ENCODE data around the gene SPSB4. TPM values are rescaled to one million over a fixed set of nuclear protein-coding genes. Genes with fewer than 3 reads are reported as not detected.

The SPSB4 gene
- total and polyA plus RNA-seq, 7 donors, result 0.10 to 1.4 (median 0.44) TPM; not detected in 1

DNA sequence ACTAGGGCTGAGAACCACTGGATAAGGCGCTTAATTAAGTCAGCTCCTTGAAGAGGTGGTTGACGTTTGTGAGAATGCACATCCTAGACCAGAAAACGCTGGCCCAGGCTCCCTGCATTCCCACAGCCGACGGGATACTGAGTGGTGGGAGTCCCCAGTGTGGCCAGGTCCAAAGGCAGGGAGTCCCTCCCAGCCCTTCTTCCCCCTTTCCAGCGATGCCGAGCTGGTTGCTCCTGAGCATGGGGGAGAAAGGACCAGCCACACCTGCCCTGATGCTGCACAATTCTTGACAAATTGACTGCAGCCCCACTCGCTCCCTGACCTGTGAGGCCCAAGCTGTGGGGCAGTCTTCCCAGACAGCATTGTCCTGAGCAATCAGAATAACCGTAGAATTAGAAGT lies 101.0 kb downstream of the SPSB4 start:
- no peaks in the 10 kb centered on the region for H3K9me3 ChIP-seq
- H3K27ac ChIP-seq, result no peak overlapping the region
- TF ChIP-seq, protein P1, sequence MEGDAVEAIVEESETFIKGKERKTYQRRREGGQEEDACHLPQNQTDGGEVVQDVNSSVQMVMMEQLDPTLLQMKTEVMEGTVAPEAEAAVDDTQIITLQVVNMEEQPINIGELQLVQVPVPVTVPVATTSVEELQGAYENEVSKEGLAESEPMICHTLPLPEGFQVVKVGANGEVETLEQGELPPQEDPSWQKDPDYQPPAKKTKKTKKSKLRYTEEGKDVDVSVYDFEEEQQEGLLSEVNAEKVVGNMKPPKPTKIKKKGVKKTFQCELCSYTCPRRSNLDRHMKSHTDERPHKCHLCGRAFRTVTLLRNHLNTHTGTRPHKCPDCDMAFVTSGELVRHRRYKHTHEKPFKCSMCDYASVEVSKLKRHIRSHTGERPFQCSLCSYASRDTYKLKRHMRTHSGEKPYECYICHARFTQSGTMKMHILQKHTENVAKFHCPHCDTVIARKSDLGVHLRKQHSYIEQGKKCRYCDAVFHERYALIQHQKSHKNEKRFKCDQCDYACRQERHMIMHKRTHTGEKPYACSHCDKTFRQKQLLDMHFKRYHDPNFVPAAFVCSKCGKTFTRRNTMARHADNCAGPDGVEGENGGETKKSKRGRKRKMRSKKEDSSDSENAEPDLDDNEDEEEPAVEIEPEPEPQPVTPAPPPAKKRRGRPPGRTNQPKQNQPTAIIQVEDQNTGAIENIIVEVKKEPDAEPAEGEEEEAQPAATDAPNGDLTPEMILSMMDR (IDR thresholded peaks at IDR 0.05), result no peak
- no peak for TF ChIP-seq POLR2AphosphoS5 (IDR thresholded peaks at IDR 0.05)
- no peak for TF ChIP-seq POLR2A (IDR thresholded peaks at IDR 0.05)
- TF ChIP-seq EP300 (IDR thresholded peaks at IDR 0.05), result no peak
- 87 to 89% methylated on average over 9 of the region's 9 CpGs for WGBS, 2 donors
- peaks cover 0 to 8% (median 2%) of the 10 kb centered on the region in 4 donors for H3K4me1 ChIP-seq
- intact Hi-C loops (cut with DNase I), result no loop called here
- DNase-seq, result no peak
- no peaks in the 10 kb centered on the region for H3K27me3 ChIP-seq
- no peak overlapping the region for H3K4me3 ChIP-seq
- H3K36me3 ChIP-seq, result no peaks in the 10 kb centered on the region

DNA sequence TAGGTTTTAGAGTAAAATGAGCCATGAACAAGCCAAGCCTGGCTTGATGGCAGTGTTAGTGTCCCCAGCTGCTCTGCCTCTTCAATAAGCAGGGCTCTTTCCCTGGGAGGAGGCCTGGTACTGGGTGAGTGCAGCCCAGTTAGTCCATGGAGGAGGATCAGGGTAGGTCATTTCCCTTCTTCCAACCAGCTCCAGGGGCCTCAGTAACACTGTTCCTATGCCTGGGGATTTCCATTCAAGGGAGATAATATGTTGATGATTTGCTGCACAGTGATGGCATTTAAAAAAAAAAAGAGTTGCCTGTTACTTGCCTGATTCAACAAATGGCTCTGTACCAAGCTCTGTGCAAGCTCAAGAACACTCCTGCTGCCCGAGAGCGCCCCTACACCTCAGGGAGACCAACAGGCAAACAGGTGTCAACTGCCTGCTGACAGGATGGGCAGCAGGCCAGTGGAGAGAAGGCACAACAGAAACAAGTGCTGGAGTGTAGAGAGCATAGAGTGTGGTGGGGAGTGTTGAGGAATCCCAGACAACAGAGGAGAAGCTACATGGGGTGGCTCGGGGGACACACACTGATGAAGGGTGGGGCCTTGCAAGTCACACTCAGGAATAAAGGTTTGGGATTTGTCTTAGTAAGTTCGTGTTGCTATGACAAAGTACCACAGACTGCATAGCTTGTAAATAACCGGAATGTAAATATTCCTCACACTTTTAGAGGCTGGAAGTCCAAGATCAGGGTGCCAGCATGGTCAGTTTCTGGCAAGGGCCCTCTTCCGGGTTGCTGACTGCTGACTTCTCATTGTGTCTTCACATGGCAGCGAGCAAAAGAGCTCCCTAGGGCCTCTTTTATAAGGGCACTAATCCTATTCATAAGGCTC lies 101.9 kb downstream of the SPSB4 start:
- DNase-seq, result no peak
- intact Hi-C loops (cut with DNase I), result no loop called here
- Histone ChIP-seq H3K4me1 (peaks cover 0 to 8% (median 2%) of the 10 kb centered on the region in 4 donors), H3K27me3 (no peaks in the 10 kb centered on the region), H3K27ac (no peak overlapping the region), H3K36me3 (no peaks in the 10 kb centered on the region), H3K9me3 (no peaks in the 10 kb centered on the region), H3K4me3 (no peak overlapping the region)
- TF ChIP-seq, protein P1 (IDR thresholded peaks at IDR 0.05), result no peak
- TF ChIP-seq POLR2A (IDR thresholded peaks at IDR 0.05), result no peak
- no peak for TF ChIP-seq POLR2AphosphoS5 (IDR thresholded peaks at IDR 0.05)
- no peak for TF ChIP-seq EP300 (IDR thresholded peaks at IDR 0.05)
- WGBS, 2 donors, result 76 to 80% methylated on average over 7 of the region's 7 CpGs

GRCh38 chr3:141153679-141153966 lies 102.5 kb downstream of the SPSB4 start:
- no peaks in the 10 kb centered on the region for H3K36me3 ChIP-seq
- WGBS, 2 donors, result 66 to 89% methylated on average over 1 of the region's 1 CpG
- H3K4me1 ChIP-seq, result peaks cover 0 to 8% (median 2%) of the 10 kb centered on the region in 4 donors
- H3K27ac ChIP-seq, result no peak overlapping the region
- no peaks in the 10 kb centered on the region for H3K9me3 ChIP-seq
- no peak for TF ChIP-seq EP300 (IDR thresholded peaks at IDR 0.05)
- TF ChIP-seq POLR2AphosphoS5 (IDR thresholded peaks at IDR 0.05), result no peak
- no peak for TF ChIP-seq POLR2A (IDR thresholded peaks at IDR 0.05)
- TF ChIP-seq, protein P1 (IDR thresholded peaks at IDR 0.05), result no peak
- no peak for DNase-seq
- no peak overlapping the region for H3K4me3 ChIP-seq
- intact Hi-C loops (cut with DNase I), result no loop called here
- no peaks in the 10 kb centered on the region for H3K27me3 ChIP-seq

DNA sequence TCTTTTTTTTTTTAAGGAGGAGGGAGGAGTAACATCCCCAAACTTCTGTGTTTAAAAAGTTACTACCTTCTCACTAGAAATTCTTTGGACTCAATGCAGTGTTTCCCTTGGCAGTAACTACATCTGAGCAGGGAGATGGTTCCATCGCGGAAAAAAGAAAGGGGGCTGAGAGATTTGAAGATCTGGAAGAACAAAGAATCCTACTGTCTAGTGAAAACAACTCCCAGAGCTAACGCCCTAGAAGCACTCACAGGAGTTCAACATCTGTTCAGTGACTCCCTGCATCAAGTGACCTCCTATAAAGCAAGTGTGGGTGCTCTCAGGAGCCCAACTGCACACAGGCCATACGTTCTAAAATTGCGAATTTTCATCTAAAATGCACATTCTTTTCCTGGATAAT lies 113.7 kb downstream of the SPSB4 start:
- intact Hi-C loops (cut with DNase I), result no loop called here
- Histone ChIP-seq H3K36me3 (no peaks in the 10 kb centered on the region), H3K4me1 (no peaks in the 10 kb centered on the region), H3K27ac (no peak overlapping the region), H3K9me3 (peaks cover 0 to 11% (median 8%) of the 10 kb centered on the region in 4 donors), H3K27me3 (no peaks in the 10 kb centered on the region), H3K4me3 (no peak overlapping the region)
- TF ChIP-seq, protein P1 (IDR thresholded peaks at IDR 0.05), result no peak
- TF ChIP-seq POLR2AphosphoS5 (IDR thresholded peaks at IDR 0.05) (no peak), EP300 (IDR thresholded peaks at IDR 0.05) (no peak), POLR2A (IDR thresholded peaks at IDR 0.05) (no peak)
- WGBS, 2 donors, result 78 to 83% methylated on average over 5 of the region's 5 CpGs
- DNase-seq, result no peak
